GM12891 (cell line): ENCODE measurements around the gene PPP1R18.

Experiments
- PAX5 ChIP-seq: IDR thresholded peaks from 2 replicates; pipeline ENCODE4 v1.6.1; 2011; ENCODE audit warnings: low read length, moderate library complexity, mild to moderate bottlenecking; ENCODE audit not compliant: insufficient read depth, severe bottlenecking
- POLR2A ChIP-seq: IDR thresholded peaks from 2 replicates; pipeline ENCODE4 v1.6.1; 2011; ENCODE audit warnings: low read depth, low read length, control low read depth
- POLR2AphosphoS5 ChIP-seq: IDR thresholded peaks from 2 replicates; pipeline ENCODE4 v1.6.1; 2011; ENCODE audit warnings: low read depth, low read length, control low read depth
- POU2F2 ChIP-seq: IDR thresholded peaks from 2 replicates; pipeline ENCODE4 v1.6.1; 2011; ENCODE audit warnings: low read depth, mild to moderate bottlenecking, control low read depth, low read length, moderate library complexity
- SPI1 ChIP-seq: IDR thresholded peaks from 2 replicates; pipeline ENCODE4 v1.6.1; 2011; ENCODE audit warnings: low read depth, low read length, control low read depth
- TAF1 ChIP-seq: IDR thresholded peaks from 2 replicates; pipeline ENCODE4 v1.6.1; 2011; ENCODE audit warnings: low read depth, low read length, control low read depth

- TF ChIP-seq POLR2A (no peak), POLR2AphosphoS5 (no peak), POU2F2 (no peak), PAX5 (no peak), TAF1 (no peak), SPI1 (no peak)
Observed at GRCh38 chr6:30676660-30677285, 9.7 kb downstream of the PPP1R18 start.
